Measurements from ENCODE around the gene B4GALNT3. TPM values are rescaled to one million over a fixed set of nuclear protein-coding genes. Genes with fewer than 3 reads are reported as not detected.

The B4GALNT3 gene
- total RNA-seq, 2 experiments from 2014 or later = 6.1 to 7.0 TPM

GRCh38 chr12:457676-458075 lies 2.1 kb upstream of the B4GALNT3 start:
- ChIA-PET CTCF (interaction anchor here (0.7 to 1.7 kb wide), 6 partner anchors 9 to 472 kb away, joined by 3 to 10 read pairs (median 4); no protein-coding TSS in a partner anchor), POLR2A (no interaction called here)
- no peak overlapping the region for H3K27ac Mint-ChIP-seq
- no peak overlapping the region for H3K4me3 Mint-ChIP-seq
- peaks cover 12% of the 10 kb centered on the region for H3K4me1 Mint-ChIP-seq
- no peak for DNase-seq
- no peaks in the 10 kb centered on the region for H3K9me3 Mint-ChIP-seq
- H3K27me3 Mint-ChIP-seq = peaks cover 65% of the 10 kb centered on the region
- H3K36me3 Mint-ChIP-seq (ENCODE audit: low read depth) = no peaks in the 10 kb centered on the region

GRCh38 chr12:459050-459429 lies 699 bp upstream of the B4GALNT3 start:
- Mint-ChIP-seq H3K27me3 (peaks cover 78% of the 10 kb centered on the region), H3K27ac (no peak overlapping the region), H3K36me3 (ENCODE audit: low read depth) (no peaks in the 10 kb centered on the region), H3K9me3 (no peaks in the 10 kb centered on the region), H3K4me1 (peaks cover 12% of the 10 kb centered on the region), H3K4me3 (peak overlapping the region; percentile 68)
- CTCF ChIA-PET = no interaction called here
- POLR2A ChIA-PET = no interaction called here
- DNase-seq = no peak

- H3K9me3 Mint-ChIP-seq = no peaks in the 10 kb centered on the region
- H3K4me1 Mint-ChIP-seq = peaks cover 12% of the 10 kb centered on the region
- peak; percentile 38 for DNase-seq
- ChIA-PET CTCF (interaction anchor here (1.0 to 3.8 kb wide), 3 partner anchors 7 to 86 kb away, joined by 5 to 44 read pairs (median 5); no protein-coding TSS in a partner anchor), POLR2A (no interaction called here)
- no peak overlapping the region for H3K27ac Mint-ChIP-seq
- H3K4me3 Mint-ChIP-seq = peak overlapping the region; percentile 74
- no peaks in the 10 kb centered on the region for H3K36me3 Mint-ChIP-seq (ENCODE audit: low read depth)
- H3K27me3 Mint-ChIP-seq = peaks cover 77% of the 10 kb centered on the region
Measured at GRCh38 chr12:460261-461230, 807 bp downstream of the B4GALNT3 start.

GRCh38 chr12:461425-461824 lies 1.7 kb downstream of the B4GALNT3 start:
- H3K4me1 Mint-ChIP-seq = peaks cover 12% of the 10 kb centered on the region
- CTCF ChIA-PET = interaction anchor here (1.0 to 3.8 kb wide), 3 partner anchors 8 to 86 kb away, joined by 5 to 44 read pairs (median 5); no protein-coding TSS in a partner anchor
- POLR2A ChIA-PET = no interaction called here
- no peak for DNase-seq
- H3K36me3 Mint-ChIP-seq (ENCODE audit: low read depth) = no peaks in the 10 kb centered on the region
- H3K27ac Mint-ChIP-seq = no peak overlapping the region
- peak overlapping the region; percentile 74 for H3K4me3 Mint-ChIP-seq
- H3K27me3 Mint-ChIP-seq = peaks cover 69% of the 10 kb centered on the region
- no peaks in the 10 kb centered on the region for H3K9me3 Mint-ChIP-seq

- H3K27ac Mint-ChIP-seq = no peak overlapping the region
- no peaks in the 10 kb centered on the region for H3K36me3 Mint-ChIP-seq (ENCODE audit: low read depth)
- POLR2A ChIA-PET = no interaction called here
- H3K27me3 Mint-ChIP-seq = peaks cover 54% of the 10 kb centered on the region
- H3K4me1 Mint-ChIP-seq = peaks cover 12% of the 10 kb centered on the region
- no peak for DNase-seq
- H3K4me3 Mint-ChIP-seq = no peak overlapping the region
- no peaks in the 10 kb centered on the region for H3K9me3 Mint-ChIP-seq
- CTCF ChIA-PET = interaction anchor here (1.4 to 3.8 kb wide), 4 partner anchors 10 to 84 kb away, joined by 4 to 44 read pairs (median 4); no protein-coding TSS in a partner anchor
Measured at GRCh38 chr12:462936-463705, 3.4 kb downstream of the B4GALNT3 start.

GRCh38 chr12:464484-465267 lies 4.9 kb downstream of the B4GALNT3 start:
- ChIA-PET POLR2A (no interaction called here), CTCF (interaction anchor here (0.5 to 3.8 kb wide), 5 partner anchors 11 to 247 kb away, joined by 3 to 44 read pairs (median 4); no protein-coding TSS in a partner anchor)
- H3K4me3 Mint-ChIP-seq = no peak overlapping the region
- H3K9me3 Mint-ChIP-seq = no peaks in the 10 kb centered on the region
- H3K27me3 Mint-ChIP-seq = peaks cover 44% of the 10 kb centered on the region
- DNase-seq = no peak
- no peak overlapping the region for H3K27ac Mint-ChIP-seq
- H3K36me3 Mint-ChIP-seq (ENCODE audit: low read depth) = no peaks in the 10 kb centered on the region
- H3K4me1 Mint-ChIP-seq = peaks cover 5% of the 10 kb centered on the region

- POLR2A ChIA-PET = no interaction called here
- Mint-ChIP-seq H3K27me3 (peaks cover 41% of the 10 kb centered on the region), H3K4me1 (peaks cover 2% of the 10 kb centered on the region), H3K9me3 (no peaks in the 10 kb centered on the region), H3K27ac (no peak overlapping the region), H3K36me3 (ENCODE audit: low read depth) (no peaks in the 10 kb centered on the region), H3K4me3 (no peak overlapping the region)
- DNase-seq = no peak
- CTCF ChIA-PET = interaction anchor here (0.5 to 5.9 kb wide), 2 partner anchors 13 to 437 kb away, joined by 3 to 28 read pairs; no protein-coding TSS in a partner anchor
Measured at GRCh38 chr12:466039-466438, 6.3 kb downstream of the B4GALNT3 start.

GRCh38 chr12:466762-467161 lies 7.0 kb downstream of the B4GALNT3 start:
- Mint-ChIP-seq H3K4me1 (no peaks in the 10 kb centered on the region), H3K4me3 (no peak overlapping the region), H3K9me3 (no peaks in the 10 kb centered on the region), H3K36me3 (ENCODE audit: low read depth) (no peaks in the 10 kb centered on the region), H3K27ac (no peak overlapping the region), H3K27me3 (peaks cover 34% of the 10 kb centered on the region)
- ChIA-PET CTCF (interaction anchor here (5.9 kb wide), 1 partner anchor 14 kb away, joined by 28 read pairs; no protein-coding TSS in a partner anchor), POLR2A (no interaction called here)
- no peak for DNase-seq

GRCh38 chr12:467591-467990 lies 7.9 kb downstream of the B4GALNT3 start:
- H3K9me3 Mint-ChIP-seq = no peaks in the 10 kb centered on the region
- H3K4me3 Mint-ChIP-seq = no peak overlapping the region
- ChIA-PET CTCF (interaction anchor here (1.0 to 5.9 kb wide), 2 partner anchors 15 to 80 kb away, joined by 3 to 28 read pairs; no protein-coding TSS in a partner anchor), POLR2A (no interaction called here)
- no peaks in the 10 kb centered on the region for H3K4me1 Mint-ChIP-seq
- H3K36me3 Mint-ChIP-seq (ENCODE audit: low read depth) = no peaks in the 10 kb centered on the region
- DNase-seq = no peak
- no peak overlapping the region for H3K27ac Mint-ChIP-seq
- peaks cover 26% of the 10 kb centered on the region for H3K27me3 Mint-ChIP-seq

GRCh38 chr12:468671-469389 lies 9.1 kb downstream of the B4GALNT3 start:
- H3K4me1 Mint-ChIP-seq = no peaks in the 10 kb centered on the region
- POLR2A ChIA-PET = no interaction called here

GRCh38 chr12:470133-470532 lies 10.4 kb downstream of the B4GALNT3 start:
- no peaks in the 10 kb centered on the region for H3K36me3 Mint-ChIP-seq (ENCODE audit: low read depth)
- no peaks in the 10 kb centered on the region for H3K4me1 Mint-ChIP-seq
- H3K4me3 Mint-ChIP-seq = no peak overlapping the region
- H3K27ac Mint-ChIP-seq = no peak overlapping the region
- ChIA-PET CTCF (interaction anchor here (1.1 to 5.9 kb wide), 2 partner anchors 17 to 22 kb away, joined by 3 to 28 read pairs; no protein-coding TSS in a partner anchor), POLR2A (no interaction called here)
- peaks cover 8% of the 10 kb centered on the region for H3K27me3 Mint-ChIP-seq
- H3K9me3 Mint-ChIP-seq = no peaks in the 10 kb centered on the region
- DNase-seq = no peak

More at GRCh38 chr12:468671-469389, 9.1 kb downstream of the B4GALNT3 start:
- Mint-ChIP-seq H3K36me3 (ENCODE audit: low read depth) (no peaks in the 10 kb centered on the region), H3K9me3 (no peaks in the 10 kb centered on the region), H3K27ac (no peak overlapping the region), H3K4me3 (no peak overlapping the region), H3K27me3 (peaks cover 15% of the 10 kb centered on the region)
- no peak for DNase-seq
- CTCF ChIA-PET = interaction anchor here (1.0 to 5.9 kb wide), 2 partner anchors 16 to 79 kb away, joined by 3 to 28 read pairs; no protein-coding TSS in a partner anchor
